GM12891 (cell line): Measurements from ENCODE around the gene EPS8.

Source experiments
- DNase-seq: peaks from one replicate; pipeline ENCODE4 v3.0.0; 2011; ENCODE audit warnings: low spot score; ENCODE audit not compliant: insufficient read length
- FAIRE-seq: peaks from 2 replicates; lab custom pipeline; 2011; peaks lifted over from hg19 to GRCh38; lab: Jason Lieb, UNC
- PAX5 ChIP-seq: IDR thresholded peaks from 2 replicates; pipeline ENCODE4 v1.6.1; 2011; ENCODE audit warnings: low read length, moderate library complexity, mild to moderate bottlenecking; ENCODE audit not compliant: insufficient read depth, severe bottlenecking
- POLR2A ChIP-seq: IDR thresholded peaks from 2 replicates; pipeline ENCODE4 v1.6.1; 2011; ENCODE audit warnings: low read depth, low read length, control low read depth
- POLR2AphosphoS5 ChIP-seq: IDR thresholded peaks from 2 replicates; pipeline ENCODE4 v1.6.1; 2011; ENCODE audit warnings: low read depth, low read length, control low read depth
- POU2F2 ChIP-seq: IDR thresholded peaks from 2 replicates; pipeline ENCODE4 v1.6.1; 2011; ENCODE audit warnings: low read depth, mild to moderate bottlenecking, control low read depth, low read length, moderate library complexity
- SPI1 ChIP-seq: IDR thresholded peaks from 2 replicates; pipeline ENCODE4 v1.6.1; 2011; ENCODE audit warnings: low read depth, low read length, control low read depth
- TAF1 ChIP-seq: IDR thresholded peaks from 2 replicates; pipeline ENCODE4 v1.6.1; 2011; ENCODE audit warnings: low read depth, low read length, control low read depth

The EPS8 gene

GRCh38 chr12:15574353-15574752 lies 214.8 kb downstream of the EPS8 start:
- DNase-seq (no peak), FAIRE-seq (no peak)
- no peak for TF ChIP-seq POLR2AphosphoS5
- no peak for TF ChIP-seq POLR2A
- TF ChIP-seq SPI1, result no peak
- TF ChIP-seq PAX5, result no peak
- no peak for TF ChIP-seq POU2F2
- TF ChIP-seq TAF1, result no peak
